NCI-H82 treated with DMSO at 0.1 percent for 48 hours (cell line): ENCODE measurements around the gene NAAA.
"Not testable (repeated sequence)": the region's sequence is repeated elsewhere in the genome, so short reads cannot be mapped to it uniquely, and the experiment has no call there.

Experiments used
- DNase-seq: peaks from one replicate; lab custom pipeline; 2025; ENCODE audit not compliant: unreplicated experiment; lab: John Stamatoyannopoulos, UW

NAAA gene

DNA sequence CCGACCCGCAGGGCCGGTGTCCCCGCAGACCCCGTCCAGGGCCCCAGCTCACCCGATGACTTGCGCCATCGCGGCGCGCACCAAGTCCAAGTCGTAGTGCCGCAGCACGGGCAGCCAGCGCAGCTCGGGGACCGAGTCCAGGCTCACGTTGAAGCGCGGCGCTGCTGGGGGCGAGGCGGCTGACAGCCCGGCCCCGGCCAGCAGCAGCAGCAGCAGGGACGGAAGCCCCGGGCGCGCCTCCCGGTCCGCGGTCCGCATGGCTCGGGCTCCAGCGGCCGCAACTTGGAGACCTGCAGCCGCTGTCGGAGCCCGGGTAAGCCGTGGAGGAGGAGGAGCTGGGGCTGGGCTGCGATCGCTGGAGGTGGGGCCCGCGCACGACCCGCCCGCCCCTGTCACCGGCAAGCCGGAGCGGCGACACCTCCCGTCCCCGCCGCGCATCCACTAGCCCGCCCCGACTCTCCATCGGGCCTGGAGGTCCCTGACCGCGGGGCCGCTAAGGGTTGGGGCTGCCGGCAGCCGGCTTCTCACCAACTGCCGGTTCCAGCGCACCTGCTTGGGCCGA lies at the start of gene NAAA:
Gene NAAA, minus strand, starts transcription at position 322 of the 562 bp plus-strand sequence. Its CDS starts 64 bp downstream, at position 258.
- peak; percentile 46 for DNase-seq

DNA sequence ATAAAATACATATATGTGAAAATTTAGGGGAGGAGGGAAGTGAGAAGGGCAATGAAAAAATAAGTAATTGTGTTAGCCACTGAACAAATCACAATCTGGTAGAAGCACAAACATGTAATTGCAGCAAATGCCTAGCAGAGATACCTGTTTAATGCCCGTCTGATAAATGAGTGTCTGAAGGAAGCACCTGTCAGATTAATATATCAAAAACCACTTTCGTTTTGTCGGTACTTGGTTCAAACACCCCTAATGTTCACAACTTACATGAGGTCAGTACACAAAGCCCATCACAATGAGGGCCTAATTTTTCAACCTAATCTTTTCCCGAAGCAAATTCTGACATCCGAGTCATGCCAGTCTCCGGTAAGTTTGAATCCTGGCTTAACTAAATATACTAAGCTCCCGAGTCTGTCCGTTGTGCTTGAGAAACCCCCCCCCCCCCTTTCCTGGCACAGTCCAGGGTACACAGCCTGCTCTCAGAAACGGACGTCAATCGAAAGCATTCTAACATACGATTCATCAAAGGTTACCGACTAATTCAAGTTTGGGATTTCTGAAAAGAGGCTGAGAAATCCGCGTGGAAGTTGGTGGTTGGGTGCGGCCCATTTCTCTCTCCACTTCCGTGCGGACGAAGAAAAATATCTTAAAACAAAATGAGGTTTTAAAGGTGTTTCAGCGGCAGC lies 49.2 kb upstream of the NAAA start:
- no peak for DNase-seq

DNA sequence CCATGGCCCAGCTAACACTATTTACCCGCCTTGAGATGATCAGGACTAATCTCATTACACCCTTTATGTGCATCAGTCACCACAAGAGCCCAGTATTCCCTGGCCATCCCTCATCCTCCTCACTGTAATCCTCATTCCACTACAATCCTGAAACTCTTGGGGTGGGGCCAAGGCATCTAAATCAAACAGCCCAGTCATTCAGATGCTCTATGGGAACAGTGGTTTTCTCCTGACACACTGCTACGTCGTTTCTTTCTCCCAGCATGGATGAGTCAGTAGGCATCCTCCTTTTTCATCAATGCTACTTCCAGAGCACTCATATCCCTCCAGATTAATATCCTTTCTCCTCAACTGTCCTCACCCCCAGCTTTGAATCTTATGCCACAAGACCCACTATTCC lies 44.3 kb upstream of the NAAA start:
- peak; percentile 76 for DNase-seq

GRCh38 chr4:75980576-75980975 lies 39.8 kb upstream of the NAAA start:
- no peak for DNase-seq

DNA sequence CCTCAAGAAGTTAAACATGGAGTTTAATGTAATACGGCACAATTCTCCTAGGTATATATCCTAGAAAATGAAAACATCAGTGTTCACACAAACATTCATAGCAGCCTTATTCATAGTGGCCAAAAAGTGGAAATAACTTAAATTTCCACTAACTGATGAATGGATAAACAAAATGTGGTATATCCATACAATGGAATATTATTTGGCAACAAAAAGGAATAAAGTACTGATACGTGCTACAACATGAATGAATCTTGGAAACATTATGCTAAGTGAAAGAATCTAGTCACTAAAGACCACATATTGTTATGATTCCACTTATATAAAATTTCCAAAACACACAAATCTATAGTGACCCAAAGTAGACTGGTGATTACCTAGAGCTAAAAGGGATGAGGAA lies 35.4 kb upstream of the NAAA start:
- DNase-seq: no peak

DNA sequence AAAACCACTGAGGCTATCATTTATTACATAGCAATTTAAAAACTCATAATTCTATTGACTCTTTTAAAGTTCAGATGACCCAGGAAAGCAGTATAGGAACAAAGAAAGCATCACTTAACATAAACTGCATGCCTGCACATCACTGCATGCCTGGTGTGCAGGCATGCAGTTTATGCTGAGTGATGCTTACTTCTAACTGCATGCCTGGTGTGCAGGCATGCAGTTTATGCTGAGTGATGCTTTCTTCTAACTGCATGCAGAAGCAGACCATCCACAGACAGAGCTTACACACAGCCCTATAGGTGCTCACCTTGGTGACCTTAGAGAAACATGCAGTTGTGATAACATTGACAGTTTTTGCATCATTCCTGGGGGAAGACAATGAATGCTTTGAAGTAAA lies 33.0 kb upstream of the NAAA start:
- DNase-seq: no peak

GRCh38 chr4:75968084-75968483 lies 27.3 kb upstream of the NAAA start:
- no peak for DNase-seq

GRCh38 chr4:75963558-75963957 lies 22.7 kb upstream of the NAAA start:
- no peak for DNase-seq

GRCh38 chr4:75962072-75962471 lies 21.3 kb upstream of the NAAA start:
- not testable (repeated sequence) for DNase-seq

GRCh38 chr4:75958546-75958945 lies 17.7 kb upstream of the NAAA start:
- not testable (repeated sequence) for DNase-seq

GRCh38 chr4:75954811-75955210 lies 14.0 kb upstream of the NAAA start:
- DNase-seq: not testable (repeated sequence)

- no peak for DNase-seq
Measured at GRCh38 chr4:75953509-75953908, 12.7 kb upstream of the NAAA start.

DNA sequence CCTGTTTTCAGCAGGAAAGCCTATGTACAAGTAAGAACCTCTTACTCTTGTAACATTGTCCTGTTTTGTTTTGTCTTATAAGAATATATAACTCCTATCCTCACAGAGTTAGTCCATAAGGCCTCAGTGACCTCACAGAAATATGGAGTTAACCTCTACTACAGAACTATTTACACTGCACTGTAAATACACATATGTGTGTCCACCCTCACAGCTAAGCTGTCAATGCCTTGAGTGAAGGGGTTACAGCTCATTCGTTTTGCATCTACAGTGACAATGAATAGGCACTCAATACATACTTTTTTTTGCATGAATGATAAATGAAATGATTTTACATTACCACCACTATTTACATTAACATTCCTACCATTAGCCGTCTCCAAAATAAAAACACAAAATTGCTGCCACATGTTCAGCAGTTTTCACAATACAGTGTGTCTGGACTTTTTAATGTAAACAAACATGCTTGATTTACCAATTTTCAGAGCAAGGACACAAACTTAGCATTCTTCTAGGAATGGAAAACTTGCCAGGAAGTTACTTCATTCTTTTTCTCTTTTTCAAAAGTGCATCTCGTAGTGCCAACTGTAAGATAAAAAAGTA lies 9.5 kb upstream of the NAAA start:
- no peak for DNase-seq

- DNase-seq: no peak
Measured at GRCh38 chr4:75948822-75949444, 8.1 kb upstream of the NAAA start.

DNA sequence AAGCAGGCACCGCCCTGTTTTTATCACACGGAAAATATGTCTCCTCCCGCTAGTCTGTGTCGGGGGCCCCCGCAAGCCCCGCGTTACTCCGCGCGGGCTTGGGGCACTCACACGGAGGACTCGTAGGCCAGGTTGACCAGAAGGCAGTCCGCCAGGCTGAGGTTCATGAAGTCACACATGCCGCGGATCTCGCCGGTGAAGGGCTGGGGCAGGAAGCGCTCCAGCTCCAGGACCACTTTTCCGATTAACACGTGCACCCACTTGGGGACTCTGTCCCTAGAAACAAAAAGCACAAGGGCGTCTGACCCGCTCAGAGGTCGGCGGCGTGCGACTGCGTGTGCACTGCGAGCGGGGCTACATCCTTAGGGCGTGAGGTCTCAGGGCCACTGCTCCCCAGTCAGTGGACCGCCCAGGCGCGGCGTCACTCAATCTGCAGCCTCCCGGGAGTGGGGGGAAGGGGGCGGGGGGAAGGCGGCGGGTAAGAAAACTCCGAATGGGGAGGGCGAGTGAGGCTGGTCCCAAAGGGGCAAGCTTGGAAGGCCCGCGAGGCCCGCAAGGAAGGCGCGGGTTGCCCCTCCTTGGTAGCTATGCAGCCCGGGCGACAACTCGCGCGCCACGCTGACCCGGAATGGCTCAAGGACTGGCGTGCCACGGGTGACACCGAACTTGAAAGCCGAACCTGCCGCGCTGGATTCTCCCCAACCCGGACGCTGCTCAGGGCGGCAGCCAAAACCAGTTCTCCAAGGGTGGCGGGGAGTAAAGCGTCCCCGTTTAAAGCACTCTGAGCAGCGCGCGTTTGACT lies 722 bp downstream of the NAAA start:
- no peak for DNase-seq

GRCh38 chr4:75935628-75936027 lies 5.2 kb downstream of the NAAA start:
- DNase-seq: no peak

DNA sequence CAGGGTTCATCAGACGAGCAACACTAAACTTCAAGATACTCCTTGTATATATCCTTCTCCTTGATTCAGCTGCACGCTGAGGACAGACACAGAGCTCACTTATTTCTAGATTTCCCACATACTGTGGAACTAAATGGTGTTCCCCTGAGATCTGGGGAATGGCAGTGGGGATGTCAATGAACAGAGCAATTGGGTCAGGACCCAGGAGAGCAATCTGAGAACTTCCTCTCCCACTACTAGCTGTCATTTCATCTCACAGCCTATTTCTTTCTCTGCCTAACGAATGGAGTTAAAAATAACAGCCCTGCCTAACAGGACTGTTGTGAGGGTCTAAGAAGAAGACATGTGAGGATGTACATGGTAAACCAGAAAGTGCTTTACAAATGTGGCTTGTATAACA lies 10.7 kb downstream of the NAAA start:
- no peak for DNase-seq

GRCh38 chr4:75924916-75925315 lies 15.9 kb downstream of the NAAA start:
- not testable (repeated sequence) for DNase-seq

GRCh38 chr4:75924309-75924827 lies 16.4 kb downstream of the NAAA start:
- no peak for DNase-seq

DNA sequence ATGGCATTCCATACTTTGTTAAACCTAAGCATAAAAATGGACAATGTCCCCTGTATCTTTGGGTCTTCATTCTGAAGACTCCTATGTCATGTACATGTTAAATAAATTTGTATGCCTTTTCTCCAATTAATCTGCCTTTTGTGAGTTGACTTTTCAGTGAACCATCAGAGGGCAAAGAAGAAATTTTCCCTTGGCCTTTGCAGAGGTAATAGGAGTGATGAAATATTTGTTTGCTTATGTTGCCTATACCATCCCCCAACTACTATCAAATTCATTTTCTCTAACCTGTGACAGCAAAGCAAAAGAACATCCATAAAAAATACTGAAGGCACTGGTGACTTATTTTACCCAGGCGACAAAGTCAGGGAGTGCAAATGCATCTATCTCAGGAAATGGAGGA lies 18.2 kb downstream of the NAAA start:
- no peak for DNase-seq

DNA sequence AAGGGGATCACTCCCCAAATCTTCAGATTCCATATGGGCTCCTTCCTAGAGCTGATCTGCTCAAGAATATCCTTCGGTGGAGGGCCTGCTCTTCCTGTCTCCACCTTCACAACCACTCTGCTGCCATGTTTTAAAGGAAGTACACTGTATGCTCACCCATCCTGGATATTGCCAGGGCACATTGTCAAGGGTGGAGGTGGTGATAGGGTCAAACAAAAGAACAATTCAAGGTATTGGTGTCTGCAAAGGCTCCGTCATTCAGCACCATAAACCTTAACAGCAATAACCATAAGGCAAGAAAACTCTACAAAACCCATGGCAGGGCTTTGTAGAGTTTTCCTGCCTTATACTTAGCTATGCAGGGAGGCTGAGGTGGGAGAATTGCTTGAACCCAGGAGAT lies 18.9 kb downstream of the NAAA start:
- no peak for DNase-seq
